Right forelimb (tissue), 1 donor: ENCODE results near the gene DYDC2.

Source experiments
- DNase-seq: peaks from one replicate; pipeline ENCODE4 v3.0.0-alpha.2; 2018

The DYDC2 gene

DNA sequence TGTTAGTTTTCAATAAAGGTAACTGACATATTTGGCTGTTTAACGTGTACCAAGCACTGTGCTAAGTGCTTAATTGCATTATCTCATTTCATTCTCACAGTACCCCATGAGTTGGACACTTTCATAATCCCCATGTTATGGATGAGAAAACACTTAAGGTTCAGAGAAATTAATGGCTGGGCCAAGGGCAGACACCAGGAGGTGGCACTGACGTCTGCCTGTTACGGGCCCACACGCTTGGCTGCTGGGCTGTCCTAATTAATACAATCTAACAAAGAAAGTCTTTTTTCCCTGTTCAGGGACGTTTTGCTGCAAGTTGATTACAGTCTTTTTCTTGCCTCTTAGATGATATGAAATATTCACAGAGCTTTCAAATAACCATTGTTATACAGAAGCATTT lies 16.1 kb downstream of the DYDC2 start:
- DNase-seq: no peak

GRCh38 chr10:80373502-80373901 lies 16.9 kb downstream of the DYDC2 start:
- no peak for DNase-seq

DNA sequence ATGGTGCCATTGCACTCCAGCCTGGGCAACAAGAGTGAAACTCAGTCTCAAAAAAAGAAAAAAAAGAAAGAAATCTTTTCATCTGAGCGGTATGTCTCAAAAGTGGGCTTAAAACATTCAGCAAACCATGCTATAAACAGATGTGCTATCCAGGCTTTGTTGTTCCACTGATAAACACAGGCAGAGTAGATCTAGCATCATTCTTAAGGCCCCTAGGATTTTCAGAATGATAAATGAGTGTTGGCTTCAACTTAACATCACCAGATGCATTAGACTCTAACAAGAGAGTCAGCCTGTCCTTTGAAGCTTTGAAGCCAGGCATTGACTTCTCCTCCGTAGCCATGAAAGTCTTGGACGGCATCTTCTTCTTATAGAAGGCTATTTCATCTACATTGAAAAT lies 23.1 kb downstream of the DYDC2 start:
- no peak for DNase-seq

DNA sequence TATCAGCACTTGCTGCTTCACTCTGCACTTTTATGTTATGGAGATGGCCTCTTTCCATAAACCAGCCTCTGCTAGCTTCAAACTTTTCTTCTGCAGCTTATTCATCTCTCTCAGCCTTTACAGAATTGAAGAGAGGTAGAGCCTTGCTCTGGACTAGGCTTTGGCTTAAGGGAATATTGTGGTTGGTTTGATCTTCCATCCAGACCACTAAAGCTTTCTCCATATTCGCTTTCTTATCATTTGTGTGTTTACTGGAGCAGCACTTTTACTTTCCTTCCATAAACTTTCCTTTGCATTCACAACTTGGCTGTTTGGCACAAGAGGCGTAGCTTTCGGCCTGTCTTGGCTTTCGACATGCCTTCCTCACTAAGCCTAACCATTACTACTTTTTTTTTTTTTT lies 23.6 kb downstream of the DYDC2 start:
- DNase-seq: no peak

GRCh38 chr10:80382989-80383388 lies 26.4 kb downstream of the DYDC2 start:
- peak; percentile 55 for DNase-seq

DNA sequence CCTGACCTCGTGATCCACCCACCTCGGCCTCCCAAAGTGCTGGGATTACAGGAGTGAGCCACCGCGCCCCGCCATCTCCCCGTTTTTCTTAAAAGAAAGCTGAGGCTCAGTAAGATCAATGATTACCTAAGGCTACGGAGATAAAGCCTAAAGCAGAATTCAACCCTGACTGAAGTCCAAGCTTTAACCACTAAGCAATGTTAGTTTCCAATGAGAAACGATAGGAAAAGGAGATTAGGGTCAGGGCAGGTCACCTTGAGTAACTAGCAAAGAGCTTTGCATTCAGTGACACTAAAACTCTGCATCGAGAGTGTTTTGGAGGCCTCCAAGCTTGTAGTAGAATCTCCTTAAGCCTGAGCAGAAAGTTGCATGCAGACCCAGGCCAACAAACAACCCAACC lies 34.2 kb downstream of the DYDC2 start:
- no peak for DNase-seq

DNA sequence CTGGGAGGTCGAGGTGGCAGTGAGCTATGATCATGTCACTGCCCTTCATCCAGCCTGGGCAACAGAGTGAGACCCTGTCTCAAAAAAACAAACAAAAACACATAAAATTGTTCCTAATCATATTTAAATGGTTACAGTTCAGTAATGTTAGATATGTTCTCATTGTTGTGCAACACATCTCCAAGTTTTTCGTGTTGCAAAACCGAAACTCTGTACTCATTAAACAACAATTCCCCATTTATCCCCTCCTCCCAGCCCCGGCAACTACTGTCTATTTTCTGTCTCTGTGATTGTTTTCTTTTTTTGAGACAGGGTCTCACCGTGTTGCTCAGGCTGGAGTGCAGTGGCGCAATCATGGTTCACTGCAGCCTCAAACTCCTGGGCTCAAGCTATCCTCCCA lies 35.7 kb downstream of the DYDC2 start:
- no peak for DNase-seq

GRCh38 chr10:80394358-80394916 lies 37.9 kb downstream of the DYDC2 start:
- DNase-seq: no peak

GRCh38 chr10:80397014-80397413 lies 40.4 kb downstream of the DYDC2 start:
- no peak for DNase-seq

DNA sequence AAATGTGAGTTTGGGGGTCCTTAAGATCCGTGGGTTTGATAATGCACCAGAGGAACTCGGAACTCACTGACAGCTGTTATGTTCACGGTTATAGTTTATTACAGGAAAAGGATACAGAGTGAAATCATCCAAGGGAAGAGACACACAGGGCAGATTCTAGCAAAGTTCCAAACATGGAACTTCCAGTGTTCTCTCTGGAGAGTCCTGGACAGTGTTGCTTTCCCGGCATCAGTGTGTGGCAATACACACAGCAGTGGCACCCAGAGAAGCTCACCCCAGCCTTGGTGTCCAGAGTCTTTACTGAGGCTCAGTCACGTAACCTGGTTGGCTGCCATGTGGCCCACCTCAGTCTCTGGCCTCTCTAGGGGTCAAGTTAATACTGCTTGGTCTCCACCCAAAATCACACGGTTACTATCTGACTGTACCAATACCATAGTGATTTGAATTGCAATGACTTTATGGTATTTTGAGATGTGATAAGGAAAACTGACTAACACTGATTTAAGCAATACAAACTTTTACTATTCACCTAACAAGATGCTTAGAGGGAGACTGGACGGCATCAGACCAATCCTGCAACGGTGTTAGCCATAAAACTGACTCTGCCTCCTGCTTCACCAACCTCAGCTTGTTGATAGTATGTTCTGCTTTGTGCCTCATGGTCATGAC lies 43.7 kb downstream of the DYDC2 start:
- DNase-seq: no peak

DNA sequence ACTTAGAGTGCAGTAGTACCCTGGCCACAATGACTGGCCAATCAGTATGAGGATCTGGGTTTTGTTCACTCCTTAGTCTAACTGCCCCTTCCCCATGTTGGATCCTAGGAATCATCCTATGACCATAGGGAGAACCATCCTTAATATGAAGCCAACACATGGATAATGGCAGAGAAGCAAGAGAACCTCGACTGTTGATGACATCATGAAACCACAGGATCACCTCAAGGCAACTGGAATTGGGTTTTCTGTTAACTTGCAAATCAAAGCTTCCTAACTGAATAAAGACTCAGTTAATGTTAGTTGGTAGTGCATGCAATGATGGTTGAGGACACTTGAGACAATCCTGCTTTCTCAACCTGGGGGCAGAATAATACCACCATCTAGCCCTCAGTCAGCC lies 48.5 kb downstream of the DYDC2 start:
- DNase-seq: no peak

DNA sequence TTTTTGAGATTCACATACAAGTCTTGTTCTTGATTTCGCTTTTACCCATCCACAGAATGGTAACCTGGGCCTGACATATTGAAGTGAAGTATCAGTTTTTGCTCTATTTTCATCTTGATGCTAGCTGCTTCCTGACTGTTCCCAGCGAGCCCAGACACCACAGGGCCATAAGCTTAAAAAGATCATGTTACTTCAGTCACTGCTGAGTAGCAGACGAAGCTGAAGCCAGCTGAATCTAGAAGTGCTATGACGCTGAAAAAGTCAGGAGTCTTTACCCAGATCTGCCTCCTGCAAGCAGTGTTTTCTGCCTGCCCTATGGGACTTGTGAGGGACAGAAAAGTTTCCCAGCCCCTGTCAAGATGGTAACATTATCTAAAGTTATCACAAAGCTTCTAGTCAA lies 49.0 kb downstream of the DYDC2 start:
- no peak for DNase-seq

DNA sequence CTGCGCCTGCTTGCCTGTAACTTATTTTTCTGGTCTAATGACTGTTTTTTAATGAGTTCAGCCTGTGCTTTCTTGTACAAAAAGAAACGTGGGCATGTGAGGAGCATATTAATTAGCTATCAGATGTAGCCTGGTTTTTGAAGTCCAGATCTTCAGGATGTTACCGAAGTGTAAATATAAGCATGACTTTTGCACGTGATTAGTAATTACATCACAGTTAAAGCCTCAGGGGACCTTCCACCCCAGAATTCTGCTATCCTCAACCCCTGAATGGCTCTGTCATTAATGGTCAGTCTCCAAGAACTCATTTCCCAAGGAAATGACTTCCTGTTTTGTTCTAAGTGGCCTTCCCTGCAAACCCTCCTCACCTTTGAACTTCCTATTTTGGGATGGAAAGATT lies 49.6 kb downstream of the DYDC2 start:
- DNase-seq: no peak

DNA sequence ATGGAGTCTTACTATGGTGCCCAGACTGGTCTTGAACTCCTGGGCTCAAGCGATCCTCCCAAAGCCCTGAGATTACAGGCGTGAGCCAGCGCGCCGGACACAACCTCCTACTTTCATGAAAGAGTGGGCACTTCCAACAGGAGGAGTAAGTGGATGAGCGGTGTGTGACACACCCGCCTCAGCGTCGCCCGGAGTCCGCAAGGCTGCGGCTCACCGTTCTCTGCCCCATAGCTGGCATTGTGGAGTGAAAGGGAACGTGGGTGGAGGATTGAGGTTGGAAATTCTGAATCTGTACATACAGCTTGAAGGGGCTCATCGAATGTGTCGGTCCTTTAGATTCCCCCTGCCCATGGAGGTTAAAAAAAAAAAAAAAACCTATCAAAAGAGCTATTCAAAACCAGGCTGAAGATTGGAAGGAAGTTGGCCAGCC lies 51.2 kb downstream of the DYDC2 start:
- DNase-seq: no peak

GRCh38 chr10:80408242-80409101 lies 51.9 kb downstream of the DYDC2 start, which contains the start of gene PRXL2A:
TSS of gene PRXL2A (plus strand) at chr10:80408551. CDS start at chr10:80420468, 11,917 bp downstream.
- DNase-seq: peak; percentile 82

GRCh38 chr10:80409121-80409520 lies 52.5 kb downstream of the DYDC2 start:
- DNase-seq: no peak

DNA sequence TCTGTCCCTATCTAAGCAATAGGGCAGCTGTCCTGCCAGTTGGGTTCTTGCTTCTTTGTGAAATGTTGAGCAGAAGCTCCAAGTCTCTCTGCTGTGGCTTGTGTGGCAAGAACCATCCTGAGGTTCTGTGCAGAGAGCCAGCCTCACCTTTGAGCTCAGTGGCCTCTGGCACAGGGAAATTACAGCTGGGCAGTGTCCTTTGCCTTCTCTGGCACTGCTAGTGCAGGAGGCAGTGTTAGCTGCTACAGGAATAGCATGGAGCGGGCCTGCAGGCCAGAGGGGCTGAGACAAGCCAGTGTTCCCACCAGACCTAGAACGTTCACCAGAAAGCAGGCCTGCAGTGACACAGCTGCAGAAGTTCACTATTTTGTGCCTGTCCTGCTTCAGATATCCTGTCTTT lies 53.5 kb downstream of the DYDC2 start:
- no peak for DNase-seq

DNA sequence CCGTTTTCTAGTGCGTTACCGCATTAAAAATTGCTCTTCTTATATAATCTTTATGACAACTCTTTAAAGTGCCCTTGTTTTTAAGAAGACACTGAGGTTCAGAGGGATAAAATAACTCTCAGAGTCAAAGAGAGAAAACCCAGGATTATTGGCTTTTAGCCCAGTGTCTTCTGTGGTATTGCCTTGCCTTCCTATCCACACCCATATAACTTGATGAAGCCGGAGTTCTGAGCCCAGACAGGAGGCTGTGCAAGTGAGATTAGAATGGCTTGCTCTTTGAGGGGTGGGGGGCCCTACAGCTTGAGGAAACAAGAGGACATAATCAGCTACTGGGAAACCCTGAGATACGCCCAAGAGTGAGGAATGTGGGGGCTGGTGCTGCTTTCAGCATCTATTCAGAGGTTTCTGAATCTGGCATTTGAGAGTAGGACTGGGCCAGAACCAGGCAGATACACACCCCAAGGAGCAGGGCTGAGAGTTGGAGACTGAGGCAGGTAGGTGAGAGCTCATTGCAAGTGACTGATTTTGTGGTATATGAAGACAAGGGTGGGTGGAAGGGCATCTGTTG lies 54.1 kb downstream of the DYDC2 start:
- no peak for DNase-seq

GRCh38 chr10:80411267-80411668 lies 54.7 kb downstream of the DYDC2 start:
- DNase-seq: no peak

DNA sequence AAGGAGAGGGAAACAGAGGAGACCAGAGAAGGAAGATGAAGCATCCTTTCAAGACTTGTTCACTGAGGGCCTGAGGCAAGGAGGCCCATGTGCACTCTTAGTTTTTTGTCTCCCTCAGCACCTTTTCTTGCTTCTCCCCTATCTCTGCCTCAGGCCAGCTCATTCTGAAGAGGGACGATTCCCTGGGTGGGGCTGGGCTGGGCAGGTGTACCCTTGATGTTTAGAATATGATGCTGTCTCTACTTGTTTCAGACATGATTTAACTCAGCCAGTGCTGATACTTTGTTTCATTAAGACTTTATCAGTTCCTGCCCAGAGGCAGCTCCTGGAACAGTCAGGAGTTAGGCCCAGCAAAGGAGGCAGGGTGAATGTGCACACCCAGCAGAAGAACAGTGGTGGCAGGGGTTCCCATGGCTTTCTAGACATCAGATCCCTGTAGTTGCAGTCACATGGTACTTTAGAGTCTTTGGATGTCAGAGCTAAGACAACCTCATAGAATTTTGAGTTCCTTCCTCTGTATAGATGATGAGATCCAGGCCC lies 55.2 kb downstream of the DYDC2 start:
- no peak for DNase-seq

DNA sequence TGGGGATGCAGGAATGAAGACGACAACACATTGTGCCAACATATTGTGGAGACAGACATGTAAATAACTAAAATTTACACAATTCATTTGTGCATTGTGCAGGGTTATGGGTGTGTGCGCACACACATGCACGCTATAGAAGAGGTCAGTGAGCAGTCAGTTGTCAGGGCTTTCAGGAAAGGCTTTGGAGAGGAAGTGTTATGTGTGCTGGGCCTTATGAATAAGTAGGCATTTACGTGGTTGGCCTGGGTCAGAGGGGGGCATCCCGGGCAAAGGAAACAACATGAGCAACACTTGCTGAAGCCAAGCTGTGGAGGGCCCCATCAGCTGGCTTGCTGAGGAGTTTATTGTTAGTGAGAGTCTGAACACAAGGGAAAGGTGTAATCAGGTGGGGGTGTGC lies 55.9 kb downstream of the DYDC2 start:
- DNase-seq: no peak

GRCh38 chr10:80413271-80413996 lies 56.9 kb downstream of the DYDC2 start:
- DNase-seq: peak; percentile 53
